Amygdala (tissue), 56 donors: Measurements from ENCODE around the gene ADPRHL1.
"Not testable (repeated sequence)": the region's sequence is repeated elsewhere in the genome, so short reads cannot be mapped to it uniquely, and the experiment has no call there.

Source experiments
- DNase-seq, 56 donors: peaks; one replicate each; lab custom pipeline; 2025; lab: John Stamatoyannopoulos, UW

ADPRHL1 gene

DNA sequence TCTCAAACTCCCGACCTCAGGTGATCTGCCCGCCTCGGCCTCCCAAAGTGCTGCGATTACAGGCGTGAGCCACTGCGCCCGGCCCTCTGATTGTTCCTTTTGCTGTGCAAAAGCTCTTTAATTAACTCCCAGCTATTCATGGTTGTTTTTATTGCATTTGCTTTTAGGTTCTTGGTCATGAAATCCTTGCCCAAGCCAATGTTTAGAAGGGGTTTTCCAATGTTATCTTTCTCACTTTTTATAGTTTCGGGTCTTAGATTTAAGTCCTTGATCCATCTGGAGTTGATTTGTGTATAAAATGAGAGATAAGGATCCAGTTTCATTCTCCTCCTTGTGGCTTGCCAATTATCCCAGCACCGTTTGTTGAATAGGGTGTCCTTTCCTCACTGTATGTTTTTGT is 70.2 kb downstream of the ADPRHL1 start:
- DNase-seq, result no peak

DNA sequence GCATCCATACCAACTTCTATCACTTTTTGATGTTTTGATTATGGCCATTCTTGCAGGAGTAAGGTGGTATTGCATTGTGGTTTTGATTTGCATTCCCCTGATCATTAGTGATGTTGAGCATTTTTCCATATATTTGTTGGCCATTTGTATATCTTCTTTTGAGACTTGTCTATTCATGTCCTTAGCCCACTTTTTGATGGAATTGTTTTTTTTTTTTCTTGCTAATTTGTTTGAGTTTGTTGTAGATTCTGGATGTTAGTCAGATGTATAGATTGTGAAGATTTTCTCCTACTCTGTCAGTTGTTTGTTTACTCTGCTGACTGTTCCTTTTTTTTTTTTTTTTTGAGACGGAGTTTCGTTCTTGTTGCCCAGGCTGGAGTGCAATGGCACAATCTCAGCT is 70.7 kb downstream of the ADPRHL1 start:
- not testable (repeated sequence) for DNase-seq

DNA sequence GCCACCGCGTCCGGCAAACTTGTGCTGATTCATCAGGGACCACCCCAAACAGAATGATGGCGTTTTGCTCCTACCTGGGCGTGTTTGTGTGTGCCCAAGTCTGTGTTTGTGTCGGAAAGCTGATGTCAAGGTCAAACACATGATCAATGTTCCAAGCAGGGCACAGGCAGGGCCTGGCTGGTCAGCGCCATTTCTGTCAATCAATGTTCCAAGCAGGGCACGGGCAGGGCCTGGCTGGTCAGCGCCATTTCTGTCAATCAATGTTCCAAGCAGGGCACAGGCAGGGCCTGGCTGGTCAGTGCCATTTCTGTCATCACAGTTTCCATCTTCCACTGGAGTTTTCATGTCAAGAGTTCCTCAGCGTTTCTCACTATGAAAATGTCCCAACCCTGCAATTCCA is 74.5 kb downstream of the ADPRHL1 start:
- no peak for DNase-seq

DNA sequence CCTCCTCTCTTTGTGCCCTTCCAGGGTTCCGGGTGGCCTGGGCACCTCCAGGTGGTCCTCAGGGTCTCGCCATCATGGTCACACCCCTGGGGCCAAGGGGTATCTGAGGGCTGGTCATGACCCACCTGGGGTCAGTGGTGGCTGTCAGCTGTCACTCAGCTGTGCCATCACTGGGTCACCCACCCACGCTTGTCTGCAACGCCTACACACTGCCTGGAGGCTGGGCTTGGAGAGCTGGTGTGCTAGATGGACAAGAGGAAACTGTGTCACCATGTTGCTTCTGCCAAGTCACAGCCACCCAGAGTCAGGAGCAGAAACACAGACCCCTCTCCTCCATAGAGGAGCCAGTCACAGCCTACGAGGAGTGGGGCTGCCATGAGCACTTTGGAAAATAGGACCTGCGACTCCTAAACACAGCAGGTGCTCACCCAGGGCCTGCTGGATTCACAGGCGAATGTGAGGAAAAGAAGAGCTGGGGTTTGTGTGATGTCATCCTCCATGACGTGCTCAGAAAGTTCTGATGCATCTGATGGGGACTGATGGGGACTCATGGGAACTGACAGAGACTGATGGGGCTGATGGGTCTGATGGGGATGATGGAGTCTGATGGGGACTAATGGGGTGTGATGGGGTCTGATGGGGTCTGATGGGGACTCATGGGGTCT is 78.6 kb downstream of the ADPRHL1 start:
- DNase-seq, result no peak

DNA sequence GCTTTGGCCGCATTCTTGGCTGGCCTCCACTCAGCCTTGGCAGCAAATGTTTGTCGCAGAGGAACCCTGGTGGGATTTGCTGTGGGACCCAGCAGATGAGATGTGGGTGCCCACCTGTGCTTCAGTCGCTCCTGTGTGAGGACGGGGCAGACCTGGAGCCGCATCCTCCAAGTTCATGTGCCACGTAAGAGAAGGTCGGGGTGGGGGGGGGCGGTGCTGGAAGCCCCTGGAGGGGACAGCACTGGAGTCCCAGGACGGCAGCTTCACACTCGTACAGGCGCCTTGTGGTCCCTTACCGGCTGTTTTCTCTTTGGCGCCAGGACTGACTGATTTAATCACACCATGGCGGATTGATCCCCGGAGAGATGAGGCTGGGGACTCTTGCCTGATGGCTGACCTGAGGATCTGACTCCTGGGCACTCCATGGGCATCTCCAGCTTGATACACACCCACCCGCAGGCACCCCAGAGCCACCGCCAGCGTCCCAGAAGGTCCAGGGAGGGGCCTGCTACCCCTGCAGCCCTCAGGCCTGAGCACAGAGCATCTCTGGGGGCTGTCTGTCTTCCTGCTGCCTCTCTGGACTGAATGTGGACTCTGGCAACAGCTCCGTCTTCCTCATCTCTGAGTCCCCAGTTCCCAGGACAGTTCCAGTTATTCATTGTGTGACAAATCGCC is 79.3 kb downstream of the ADPRHL1 start:
- DNase-seq, result no peak

DNA sequence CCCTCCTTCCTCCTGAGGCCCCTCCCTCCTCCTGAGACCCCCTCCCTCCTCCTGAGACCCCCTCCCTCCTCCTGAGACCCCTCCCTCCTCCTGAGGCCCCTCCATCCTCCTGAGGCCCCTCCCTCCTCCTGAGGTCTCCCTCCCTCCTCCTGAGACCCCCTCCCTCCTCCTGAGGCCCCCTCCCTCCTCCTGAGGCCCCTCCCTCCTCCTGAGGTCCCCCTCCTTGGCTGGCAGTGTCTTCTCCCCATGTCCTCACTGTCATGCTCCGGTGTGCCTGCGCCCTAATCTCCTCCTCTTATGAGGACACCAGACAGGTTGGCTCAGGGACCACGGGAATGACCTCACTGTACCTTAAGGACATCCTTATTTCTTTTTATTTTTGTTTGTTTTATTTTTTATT is 81.6 kb downstream of the ADPRHL1 start:
- not testable (repeated sequence) for DNase-seq

DNA sequence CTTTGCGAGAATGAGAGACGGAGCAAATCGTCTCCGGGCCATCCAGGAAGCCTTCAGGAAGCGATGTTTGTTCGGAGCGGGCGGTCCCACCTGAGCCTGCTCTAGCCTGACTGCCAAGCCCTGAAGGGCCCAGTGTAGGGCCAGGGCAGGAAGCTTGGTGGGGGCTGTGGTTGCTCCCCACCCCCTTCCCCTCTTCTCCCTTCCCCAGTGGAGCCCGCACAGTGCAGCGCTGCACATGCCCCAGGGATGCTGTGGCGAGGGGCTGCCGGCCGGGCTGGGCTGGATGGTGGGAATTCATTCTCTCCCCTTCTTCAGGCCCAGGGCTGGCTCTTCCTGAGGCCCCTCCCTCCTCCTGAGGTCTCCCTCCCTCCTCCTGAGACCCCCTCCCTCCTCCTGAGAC is 82.2 kb downstream of the ADPRHL1 start:
- no peak for DNase-seq

DNA sequence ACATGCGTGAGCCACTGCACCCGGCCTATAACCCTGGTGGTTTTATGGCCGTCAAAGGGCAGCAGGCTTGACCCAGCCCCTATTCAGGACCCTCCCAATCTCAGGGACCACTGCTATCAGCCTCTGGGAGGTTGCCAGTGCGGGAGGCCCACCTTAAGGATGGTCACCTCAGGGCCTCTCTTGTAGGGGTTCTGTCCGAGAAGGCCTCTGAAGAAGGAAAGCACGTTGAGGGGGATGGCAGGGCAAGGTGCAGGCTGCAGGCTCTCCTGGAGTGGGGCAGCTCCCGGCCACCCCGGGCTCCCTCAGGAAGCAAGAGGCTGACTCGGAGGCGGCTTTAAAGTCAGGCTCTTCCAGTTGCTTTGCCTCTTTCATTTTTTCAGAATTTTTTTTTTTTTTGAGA is 83.4 kb downstream of the ADPRHL1 start:
- no peak for DNase-seq

DNA sequence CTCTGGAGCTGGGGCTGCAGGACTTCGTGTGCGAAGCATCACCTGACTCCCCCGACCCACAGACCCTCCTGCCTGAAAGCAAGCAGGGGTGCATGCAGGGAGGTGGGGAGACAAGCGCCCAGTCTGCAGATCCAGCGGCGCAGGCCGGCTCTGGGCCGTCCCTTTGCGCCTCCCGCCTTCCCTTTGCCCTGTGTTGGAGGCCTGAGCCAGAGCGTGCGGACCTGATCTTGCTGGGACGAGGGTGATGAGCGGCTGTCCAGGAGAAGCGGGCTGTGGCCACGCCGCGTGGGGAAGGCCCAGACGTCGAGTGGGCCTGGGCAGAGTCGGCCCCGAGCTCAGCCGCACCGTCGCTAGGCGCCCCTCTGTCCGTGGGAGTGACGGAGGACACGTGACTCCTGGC is 84.1 kb downstream of the ADPRHL1 start:
- DNase-seq, result no peak

DNA sequence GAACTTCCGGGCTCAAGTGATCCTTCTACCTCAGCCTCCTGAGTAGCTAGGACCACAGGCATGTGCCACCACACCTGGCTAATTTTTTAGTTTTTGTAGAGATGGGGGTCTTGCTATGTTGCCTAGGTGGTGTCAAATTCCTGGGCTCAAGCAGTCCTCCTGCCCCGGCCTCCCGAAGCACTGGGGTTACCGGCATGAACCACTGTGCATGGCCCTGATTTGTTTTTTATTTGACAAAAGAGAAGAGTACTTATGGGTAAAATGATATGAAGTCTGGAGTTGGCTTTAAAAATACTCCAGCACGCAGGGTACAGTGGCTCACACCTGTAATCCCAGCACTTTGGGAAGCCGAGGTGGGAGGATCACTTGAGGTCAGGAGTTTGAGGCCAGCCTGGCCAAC is 84.9 kb downstream of the ADPRHL1 start:
- DNase-seq, result not testable (repeated sequence)

DNA sequence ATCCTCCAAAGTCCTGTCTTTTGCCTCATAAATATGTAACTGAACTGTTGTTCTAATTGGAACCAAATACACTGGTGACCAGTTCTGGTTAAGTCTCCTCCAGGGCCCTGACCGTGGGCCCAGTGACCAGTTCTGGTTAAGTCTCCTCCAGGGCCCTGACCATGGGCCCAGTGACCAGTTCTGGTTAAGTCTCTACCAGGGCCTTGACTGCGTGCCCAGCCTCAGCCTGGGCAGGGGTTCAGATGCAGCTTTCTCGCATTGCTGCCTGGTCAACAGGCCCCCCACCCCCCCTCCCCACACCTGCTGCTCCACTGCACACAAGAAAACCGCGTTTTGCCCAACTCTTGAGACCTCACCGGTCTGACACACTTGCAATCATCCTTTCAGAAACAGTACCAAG is 85.5 kb downstream of the ADPRHL1 start:
- no peak for DNase-seq

DNA sequence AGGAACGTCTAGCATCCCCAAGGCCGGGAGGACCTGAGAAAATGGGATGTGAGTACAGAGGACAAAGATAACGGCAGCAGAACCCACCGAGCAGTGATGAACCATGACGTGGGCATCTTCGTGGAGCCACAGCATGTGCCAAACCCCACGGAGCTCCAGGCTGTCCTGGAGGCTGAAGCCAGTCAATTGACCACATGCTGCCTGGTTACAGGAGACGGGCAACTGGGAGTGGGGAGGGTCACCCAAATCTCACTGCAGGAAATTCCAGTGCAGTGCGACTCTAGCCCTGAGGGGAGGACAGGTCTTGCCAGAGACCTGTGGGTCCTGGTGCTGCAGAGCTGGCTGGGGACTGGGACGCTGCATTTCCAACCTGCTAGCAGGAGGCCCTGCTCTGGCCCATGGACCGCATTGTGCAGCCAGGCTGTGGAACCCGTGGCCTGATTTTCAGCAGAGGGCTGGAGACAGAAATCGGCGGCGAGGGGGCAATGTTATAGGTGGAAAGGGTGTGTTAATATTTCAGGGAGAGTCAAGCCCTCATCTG is 86.2 kb downstream of the ADPRHL1 start:
- no peak for DNase-seq

DNA sequence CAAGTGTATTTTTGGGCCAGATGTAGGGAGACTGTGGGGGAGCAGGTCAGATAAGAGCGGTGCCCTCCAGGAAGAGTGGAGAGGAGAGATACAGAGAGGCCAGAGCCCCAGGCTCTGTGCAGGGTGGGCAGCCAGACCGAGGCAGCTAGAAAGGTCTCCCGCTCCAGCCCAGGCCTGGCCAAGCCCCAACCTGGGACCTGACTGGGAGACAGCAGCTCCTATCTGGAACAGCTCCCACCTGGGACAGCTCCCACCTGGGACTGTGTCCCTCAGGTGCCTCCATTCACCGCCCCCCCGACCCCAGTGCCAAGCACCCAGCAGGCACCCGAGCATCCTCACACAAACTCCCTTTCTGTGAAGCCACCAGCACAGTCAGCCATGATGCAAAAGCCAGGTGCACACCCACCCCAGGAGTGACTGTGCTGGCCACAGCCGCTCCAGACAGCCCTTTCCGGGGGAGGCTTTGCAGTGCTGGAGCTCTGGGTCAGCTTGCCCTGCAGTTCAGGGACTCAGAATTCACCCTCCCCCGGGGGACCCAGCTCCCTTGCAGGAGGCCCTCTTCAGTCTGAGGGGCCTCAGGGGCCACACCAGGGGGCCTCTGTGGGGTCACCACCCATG is 87.2 kb downstream of the ADPRHL1 start:
- DNase-seq, result no peak

DNA sequence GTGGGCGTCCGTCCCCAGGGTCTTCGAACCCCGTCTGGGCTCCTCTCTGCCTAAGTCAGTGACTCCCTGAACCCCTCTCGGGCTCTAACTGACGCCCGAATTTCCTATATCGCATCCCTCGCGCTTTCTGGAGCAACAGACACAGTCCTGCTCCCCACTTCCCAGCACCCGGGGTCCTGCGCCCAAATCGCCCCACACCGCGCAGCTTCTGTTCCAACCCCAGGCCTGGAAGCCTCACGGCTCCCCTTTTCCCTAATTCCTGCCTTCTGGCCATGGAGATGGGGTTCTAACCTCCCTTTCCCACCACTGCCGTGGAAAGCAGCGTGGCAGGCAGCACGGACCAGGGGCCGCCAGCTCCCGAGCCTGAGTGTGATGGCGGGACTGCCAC is 87.7 kb downstream of the ADPRHL1 start:
- no peak for DNase-seq

DNA sequence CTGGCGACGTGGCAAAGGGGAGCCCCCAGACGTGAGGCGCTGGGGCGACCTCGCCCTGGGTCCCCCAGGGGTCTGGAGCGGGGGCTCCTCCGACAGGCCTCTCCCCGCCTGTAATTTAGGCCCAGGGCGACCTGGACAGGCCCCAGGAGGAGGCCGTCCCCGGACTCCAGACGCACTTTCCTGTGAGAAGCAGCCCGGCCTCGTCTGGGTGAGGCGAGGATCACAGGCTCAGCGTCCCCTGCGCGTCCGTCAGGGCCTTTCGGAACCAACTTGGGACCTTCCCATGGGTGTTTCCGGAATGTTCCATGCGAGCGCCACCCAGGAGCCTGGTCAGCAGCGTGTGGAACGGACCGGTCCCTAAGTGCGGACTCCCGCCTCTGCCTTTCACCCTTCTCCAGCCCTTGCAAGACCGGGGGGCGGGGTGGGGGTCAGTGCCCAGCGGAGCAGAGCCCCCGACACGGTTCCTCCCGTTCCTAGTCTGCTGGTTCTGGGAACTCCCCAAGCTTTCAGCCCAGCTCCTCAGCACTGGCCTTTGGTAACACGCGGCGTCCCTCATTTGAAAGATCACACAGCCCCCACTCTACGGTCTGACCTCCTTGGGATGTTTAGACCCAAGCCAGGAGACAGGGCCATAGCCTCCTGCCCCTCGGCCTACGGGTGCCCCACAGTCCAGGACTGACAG is 88.2 kb downstream of the ADPRHL1 start:
- DNase-seq, result no peak

DNA sequence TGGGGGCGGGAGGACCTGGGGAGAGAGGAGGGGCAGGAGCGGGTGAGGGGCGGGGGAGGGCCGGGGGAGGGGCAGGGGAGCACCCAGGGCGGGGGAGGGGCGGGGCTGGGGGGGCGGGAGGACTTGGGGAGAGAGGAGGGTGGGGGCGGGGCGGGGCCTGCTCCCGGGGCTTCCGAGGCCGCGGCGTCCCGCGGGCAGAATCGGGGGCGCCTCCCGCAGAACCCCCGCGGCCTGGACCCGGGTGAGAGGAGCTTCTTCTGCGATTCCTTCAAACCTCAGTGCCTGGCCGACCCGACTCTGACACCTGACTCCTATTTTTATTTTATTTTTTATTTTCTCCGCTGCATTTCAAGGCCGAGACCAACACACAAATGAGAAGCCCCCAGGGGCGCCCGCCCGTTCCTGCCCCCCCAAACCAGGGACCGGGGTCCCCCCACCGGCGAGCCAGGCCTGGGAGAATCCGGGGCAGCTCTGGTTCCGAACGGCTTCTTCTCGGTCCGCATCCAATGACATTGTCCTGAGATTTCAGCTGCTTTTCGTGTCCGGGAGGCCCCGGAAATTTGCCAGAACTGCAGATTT is 88.9 kb downstream of the ADPRHL1 start:
- DNase-seq, result peak in 8 of 56 donors; percentile 16 to 68 (median 22)

DNA sequence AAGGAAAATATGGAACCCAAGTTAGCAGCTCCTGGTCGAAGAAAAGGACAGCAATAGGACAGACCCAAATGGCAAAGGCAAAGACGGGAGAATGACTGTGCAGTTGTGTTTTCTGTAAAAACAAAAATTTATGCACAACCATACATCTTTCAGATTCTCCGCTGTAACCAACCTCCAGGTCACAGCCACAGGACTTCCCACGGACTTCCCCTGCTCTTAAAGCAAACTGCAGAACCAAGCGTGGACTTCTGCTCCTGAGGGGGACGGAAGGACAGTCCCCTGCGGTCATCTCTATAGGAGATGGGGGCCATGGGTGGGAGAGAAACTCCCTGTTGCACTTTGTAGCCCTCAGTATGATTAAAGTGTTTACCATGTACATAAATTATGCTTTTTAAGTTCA is 91.9 kb downstream of the ADPRHL1 start:
- no peak for DNase-seq

DNA sequence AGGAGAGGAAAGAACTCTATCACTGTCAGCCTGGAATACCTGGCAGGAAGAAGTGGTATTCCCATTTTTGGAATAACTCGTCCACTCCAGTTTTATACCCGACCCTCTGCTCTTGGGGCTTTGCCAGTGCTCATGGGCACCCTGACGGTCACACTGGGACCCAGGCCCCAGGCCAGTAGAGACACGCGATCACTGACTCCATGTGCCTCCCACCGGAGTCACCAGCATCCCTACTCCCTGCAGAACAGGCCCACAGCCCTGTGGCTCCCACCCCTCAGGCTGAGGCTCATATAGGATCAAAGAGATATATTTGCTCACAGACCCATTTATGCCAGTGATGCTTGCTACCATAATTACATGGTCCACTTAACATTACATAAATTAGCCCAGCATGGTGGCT is 92.8 kb downstream of the ADPRHL1 start:
- DNase-seq, result no peak

DNA sequence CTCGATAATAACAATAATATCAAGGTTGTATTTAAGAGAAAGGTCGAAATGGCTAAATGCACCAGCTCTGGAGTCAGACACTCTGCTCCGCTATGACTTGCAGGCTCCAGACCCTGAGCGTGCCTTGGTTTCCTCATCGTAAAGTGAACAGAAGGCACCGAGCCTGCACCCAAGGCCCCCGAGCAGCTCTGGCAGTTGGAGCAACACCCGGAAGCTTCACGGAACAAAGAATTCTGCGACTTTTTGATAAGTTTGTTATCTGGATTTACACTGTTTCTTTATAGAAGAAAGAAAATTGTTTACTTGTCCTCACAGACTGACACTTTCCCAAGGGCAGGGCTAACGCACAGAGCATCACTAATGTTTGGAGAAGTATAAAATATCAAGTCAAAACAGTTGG is 93.7 kb downstream of the ADPRHL1 start:
- no peak for DNase-seq

DNA sequence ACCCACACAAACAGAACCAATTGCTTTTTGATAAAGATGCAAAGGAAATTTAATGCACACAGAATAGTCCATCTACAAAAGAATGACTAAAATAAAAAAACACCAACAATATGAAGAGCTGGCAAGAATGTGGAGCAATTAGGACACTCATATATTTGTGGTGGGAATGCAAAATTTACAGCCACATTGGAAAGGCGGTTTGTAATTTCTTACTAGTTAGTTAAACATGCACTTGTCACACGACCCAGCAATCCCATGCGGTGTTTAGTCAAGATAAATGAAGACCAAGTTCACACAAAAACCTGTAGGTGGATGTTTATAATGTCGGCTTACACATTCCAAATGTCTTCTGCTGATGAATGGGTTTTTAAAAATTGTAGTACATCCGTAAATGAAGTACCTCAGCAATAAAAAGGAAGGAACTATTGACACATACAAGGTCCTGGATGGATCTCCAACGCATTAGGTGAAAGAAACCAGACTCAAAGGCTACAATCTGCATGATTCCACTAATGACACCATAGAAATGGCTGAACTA is 94.6 kb downstream of the ADPRHL1 start:
- DNase-seq, result no peak

DNA sequence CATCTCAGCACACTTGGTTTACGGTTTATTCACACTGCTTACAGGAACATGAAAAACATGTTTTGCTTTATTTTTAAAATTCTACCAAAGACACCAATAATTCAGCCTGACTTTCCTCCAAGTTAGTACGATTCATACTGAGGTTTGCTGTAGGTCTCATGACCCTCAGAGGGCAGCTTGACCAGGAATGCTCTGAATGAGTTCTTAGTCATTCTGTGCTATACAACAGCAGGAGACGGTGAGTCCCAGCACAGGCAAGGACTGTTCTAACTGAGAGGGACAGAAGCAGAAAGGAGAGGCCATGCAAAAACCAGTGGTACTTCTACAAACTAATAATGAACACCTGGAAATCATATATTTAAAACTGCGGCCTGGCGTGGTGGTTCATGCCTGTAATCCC is 95.8 kb downstream of the ADPRHL1 start:
- DNase-seq, result no peak
